T-helper 1 cell treated with Interleukin-12 subunit alpha and Interleukin-12 subunit beta and Interleukin-4 antibody, amounts not matched to agents 30 ng/mL and 1 ng/mL, for 36 hours (primary cell): ENCODE results near the gene DEGS2. TPM values are rescaled to one million over a fixed set of nuclear protein-coding genes. Genes with fewer than 3 reads are reported as not detected.
"Not testable (repeated sequence)": the region's sequence is repeated elsewhere in the genome, so short reads cannot be mapped to it uniquely, and the experiment has no call there.

Experiments used
- intact Hi-C: fragments of 100-400 bp; cut with micrococcal nuclease; formaldehyde crosslinking; loops from one replicate; pipeline ENCODE4 v1.15.1; 2024
- total RNA-seq: library from RNA; stranded (reverse); gene quantifications from 2 replicates; pipeline ENCODE4 v1.2.3, GENCODE V29; 2022

DEGS2 gene
- total RNA-seq, 1 donor from 2014 or later = not detected

DNA sequence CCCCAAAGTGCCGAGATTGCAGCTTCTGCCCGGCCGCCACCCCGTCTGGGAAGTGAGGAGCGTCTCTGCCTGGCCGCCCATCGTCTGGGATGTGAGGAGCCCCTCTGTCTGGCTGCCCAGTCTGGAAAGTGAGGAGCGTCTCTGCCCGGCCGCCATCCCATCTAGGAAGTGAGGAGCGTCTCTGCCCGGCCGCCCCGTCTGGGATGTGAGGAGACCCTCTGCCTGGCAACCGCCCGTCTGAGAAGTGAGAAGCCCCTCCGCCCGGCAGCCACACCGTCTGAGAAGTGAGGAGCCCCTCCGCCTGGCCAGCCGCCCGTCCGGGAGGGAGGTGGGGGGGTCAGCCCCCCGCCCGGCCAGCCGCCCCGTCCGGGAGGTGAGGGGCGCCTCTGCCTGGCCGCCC, 21.2 kb upstream of the DEGS2 start:
- intact Hi-C loops = not testable (repeated sequence)

DNA sequence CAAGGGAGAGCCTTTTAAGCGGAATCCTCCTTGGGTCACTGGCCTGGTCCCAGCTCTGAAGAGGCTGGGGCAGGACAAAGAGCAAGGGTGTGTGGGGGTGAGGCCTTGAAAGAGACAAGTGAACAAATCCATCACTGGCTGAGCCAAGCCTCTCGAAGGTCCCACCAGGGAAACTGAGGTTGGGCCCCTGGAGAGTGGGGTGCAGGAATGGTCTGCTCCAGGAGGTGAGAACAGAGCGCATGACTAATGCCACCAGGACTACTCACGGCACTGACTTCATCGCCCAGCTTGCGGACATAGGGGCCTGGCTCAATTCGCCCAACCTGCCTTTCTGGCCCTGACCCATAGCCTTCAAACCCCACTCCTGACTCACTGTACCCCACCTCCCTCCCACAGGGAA, 19.2 kb upstream of the DEGS2 start:
- intact Hi-C loops = no loop called here

DNA sequence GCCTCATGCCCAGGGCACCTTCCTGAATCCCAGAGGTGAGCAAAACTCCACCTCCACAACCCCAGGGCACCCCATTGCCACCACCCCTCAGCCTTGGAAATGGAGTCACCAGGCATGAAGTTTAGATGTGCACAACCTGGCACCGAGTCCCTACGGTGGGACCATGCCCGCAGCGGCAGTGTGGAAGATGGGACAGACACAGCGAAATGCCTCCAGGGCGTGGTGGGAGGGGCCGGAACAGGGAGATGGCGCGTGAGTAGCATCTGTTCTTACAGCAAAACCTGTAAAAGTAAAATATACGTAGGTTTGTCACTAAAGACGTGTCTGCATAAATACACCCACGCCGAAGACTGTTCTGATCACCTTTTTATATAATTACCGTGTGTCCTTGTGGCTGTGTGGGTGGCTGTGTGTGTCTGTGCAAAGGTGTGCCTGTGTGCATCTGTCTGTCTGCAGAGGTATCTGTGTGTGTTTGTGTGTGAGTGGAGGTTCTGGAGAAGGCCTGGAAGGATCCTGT, 17.4 kb upstream of the DEGS2 start:
- intact Hi-C loops = no loop called here

DNA sequence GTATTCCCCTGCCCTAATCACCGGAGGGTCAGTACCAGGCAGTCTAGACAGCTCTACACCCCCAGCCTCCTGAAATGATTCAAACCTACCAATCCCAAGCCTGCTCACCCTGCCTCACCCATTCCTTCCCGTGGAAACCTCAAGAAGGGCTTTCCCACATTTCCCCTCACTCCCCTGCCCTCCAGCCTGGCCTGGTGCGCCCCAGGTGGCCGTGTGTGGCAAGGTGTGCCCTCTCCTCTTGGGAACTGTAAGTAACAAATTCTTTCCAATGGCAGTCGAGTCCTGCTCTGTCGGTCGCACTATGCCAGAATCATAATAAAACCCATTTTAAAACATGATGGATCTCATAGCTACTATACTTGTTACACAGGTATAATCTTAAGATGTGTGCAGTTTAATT, 13.9 kb upstream of the DEGS2 start:
- intact Hi-C loops = no loop called here

DNA sequence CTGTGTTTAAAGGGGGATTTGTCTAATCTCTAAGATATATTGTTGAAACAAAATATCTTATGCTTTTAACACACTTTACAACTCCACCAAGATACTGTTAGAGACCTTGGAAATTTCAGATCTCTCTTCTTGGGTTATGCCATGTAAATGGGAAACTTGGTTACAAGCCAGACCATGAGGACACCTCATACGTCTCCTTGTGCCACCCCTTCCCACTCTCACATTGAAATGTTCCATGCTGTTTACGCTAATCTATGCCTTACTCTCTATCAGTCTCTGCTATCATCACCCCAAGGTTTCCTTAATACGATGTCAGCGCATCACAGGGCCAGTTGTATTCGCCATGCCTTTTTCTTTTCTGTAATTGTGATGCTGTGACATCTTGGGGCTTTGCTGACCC, 13.4 kb upstream of the DEGS2 start:
- intact Hi-C loops = no loop called here

DNA sequence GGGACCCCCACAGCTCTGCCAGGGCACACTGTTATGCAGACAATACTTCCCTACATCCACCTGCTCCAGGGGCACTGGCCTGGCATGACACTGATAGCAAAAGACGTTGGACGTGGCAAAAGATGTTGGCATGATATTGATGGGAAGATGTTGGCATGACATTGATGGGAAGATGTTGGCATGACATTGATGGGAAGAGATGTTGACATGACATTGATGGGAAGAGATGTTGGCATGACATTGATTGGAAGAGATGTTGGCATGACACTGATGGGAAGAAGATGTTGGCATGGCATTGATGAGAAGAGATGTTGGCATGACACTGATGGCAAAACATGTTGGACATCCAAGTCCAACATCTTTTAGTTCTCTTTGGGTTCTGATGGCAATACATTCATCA, 11.4 kb upstream of the DEGS2 start:
- intact Hi-C loops = no loop called here

DNA sequence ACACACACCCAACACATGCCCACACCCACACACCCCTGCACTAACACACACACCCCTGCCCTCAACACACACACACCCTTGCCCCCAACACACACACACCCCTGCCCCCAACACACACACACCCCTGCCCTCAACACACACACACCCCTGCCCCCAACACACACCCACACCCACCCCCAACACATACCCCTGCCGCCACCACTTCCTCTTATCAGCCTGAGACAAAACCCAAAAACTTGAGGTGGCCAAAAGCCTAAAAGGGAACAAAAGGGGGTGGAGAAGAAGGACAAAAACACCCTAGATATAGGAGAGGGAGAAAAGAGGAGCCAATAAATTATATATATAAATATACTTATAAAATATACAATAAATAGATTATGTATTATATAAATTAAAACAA, 9.1 kb upstream of the DEGS2 start:
- intact Hi-C loops = no loop called here

DNA sequence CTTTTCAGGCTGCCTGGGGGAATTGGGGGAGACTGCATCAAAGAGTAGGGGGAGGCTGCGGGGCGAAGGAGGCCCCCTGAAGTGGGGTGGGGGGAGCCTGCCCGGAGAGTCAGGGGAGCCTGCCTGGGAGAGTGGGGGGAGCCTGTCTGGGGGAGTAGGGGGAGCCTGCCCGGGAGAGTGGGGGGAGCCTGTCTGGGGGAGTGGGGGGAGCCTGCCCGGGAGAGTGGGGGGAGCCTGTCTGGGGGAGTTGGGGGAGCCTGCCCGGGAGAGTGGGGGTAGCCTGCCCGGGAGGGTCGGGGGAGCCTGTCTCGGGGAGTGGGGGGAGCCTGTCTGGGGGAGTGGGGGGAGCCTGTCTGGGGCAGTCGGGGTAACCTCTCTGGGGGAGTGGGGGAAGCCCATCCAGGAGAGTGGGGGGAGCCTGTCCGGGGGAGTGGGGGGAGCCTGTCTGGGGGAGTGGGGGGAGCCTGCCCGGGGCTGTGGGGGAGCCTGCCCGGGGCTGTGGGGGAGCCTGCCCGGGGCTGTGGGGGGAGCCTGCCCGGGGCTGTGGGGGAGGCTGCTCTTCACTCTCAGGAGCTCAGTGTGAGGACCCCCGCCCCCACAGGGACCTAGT, 6.5 kb upstream of the DEGS2 start:
- intact Hi-C loops = no loop called here

DNA sequence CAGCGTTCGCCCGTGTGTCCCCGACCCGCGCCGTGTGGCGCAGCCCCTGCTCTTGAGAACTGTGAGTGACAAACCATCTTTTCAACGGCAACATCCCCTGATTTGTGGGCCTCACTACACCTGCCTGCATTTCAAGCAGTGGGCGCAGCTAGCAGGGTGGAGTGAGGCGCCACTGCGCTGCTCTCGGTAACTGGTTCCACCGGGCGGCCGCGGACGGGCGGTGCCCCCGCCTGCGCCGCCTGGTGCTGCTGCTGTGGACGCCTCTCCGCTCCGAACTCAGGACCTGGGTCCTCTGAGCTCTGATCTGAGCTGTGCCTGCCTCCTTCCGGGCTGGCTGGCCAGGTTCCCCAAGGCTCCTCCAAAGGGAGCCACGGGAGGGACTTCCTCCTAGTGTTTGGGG, 5.9 kb upstream of the DEGS2 start:
- intact Hi-C loops = no loop called here

DNA sequence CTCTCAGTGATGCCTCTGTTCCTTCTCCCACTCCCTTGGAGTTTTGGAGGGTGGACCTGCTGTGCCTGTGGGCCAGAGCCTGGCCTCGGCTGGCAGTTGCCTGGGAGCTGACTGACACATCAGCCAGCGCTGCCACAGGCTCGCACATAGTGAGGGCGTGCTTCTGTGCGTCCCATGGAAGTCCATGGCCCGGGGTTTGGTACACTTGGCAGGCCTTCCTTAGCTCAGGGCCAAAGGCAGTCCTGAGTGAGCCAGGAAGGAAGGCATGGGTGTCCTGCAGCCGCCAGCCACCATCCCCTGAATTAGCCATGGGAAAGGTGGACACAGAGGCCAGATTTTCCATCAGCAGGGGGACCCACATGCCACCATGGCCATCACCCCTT, 1.1 kb upstream of the DEGS2 start:
- intact Hi-C loops = no loop called here

DNA sequence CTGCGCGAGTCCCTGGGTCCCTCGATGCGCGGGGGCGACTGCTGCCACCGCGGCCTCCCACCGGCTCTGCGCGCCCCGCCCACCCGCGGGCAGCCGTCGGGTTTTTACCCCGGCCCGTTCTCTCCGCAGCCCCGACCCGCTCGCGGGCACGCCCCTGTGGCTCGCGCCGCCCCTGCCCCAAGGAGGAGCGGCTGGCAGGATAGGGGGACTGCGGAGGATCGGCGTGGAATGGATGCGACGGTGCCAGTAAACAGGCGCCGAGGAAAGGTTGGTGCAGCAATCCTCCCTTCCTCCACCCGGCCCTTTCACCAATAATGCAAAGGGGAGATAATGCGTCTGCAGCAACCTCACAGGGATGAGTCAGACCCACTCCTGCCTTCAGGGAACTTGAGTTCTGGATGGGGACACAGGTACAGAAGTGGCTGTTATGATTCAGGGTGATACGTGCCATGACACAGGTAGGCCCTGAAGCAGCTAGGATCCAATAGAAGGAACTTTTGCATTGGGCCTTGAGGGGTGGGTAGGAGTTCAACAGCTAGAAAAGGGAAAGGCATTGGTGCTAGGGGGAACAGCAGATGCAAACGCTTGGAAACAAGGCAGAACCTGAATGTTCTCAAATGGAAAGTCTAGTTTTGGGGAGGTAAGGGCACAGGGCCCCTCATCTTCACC, 554 bp upstream of the DEGS2 start:
- intact Hi-C loops = loop anchor here (1.0 to 2.0 kb wide), 2 partner anchors 33 to 55 kb away; no protein-coding TSS in a partner anchor

DNA sequence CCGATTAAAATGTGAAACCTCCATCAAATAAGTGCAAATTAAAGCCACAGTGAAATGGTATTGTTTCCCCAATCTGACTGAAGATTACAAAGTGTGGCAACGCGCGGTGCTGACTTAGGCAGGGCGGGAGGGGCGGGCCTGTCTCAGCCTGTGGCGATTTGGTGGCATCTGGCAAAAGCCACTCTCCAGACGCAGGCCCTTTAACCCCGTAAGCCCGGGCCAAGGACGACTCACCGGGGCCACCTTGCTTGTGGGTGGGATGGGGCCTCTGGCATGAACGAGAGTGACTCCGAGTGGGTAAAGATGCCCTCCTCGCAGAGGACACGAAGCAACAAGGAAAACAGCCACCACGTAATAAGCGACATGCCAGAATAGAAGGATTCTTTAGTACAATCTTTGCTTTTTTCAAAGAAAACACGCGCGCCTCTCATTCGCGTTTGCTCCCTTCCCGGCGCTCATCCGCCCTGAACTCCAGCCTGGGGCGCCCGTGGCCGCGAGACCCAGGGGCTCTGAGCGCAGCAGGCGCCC, 815 bp downstream of the DEGS2 start:
- intact Hi-C loops = loop anchor here (1.0 to 2.0 kb wide), 2 partner anchors 35 to 56 kb away; no protein-coding TSS in a partner anchor

DNA sequence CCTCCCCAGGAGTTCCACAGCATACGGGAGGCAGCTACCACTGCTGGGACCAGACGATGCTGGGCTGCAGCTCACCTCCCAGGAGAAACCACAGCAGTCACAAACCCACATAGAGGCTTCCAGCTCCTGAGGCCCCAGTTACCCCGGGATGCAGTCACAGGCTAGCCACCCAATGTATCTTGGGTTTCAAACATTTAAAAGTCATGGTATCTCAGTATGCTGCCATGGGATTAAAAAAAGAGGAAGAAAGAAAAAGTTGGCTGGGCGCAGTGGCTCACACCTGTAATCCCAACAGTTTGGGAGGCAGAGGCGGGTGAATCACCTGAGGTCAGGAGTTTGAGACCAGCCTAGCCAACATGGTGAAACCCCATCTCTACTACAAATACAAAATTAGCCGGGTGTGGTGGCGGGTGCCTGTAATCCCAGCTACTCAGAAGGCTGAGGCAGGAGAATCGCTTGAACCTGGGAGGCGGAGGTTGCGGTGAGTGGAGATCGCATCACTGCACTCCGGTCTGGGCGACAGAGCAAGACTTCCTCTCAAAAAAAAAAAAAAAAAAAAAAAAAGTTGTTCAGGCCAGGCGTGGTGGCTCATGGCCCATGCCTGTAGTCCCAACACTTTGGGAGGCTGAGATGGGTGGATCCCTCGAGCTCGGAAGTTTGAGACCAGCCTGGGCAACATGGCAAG, 1.8 kb downstream of the DEGS2 start:
- intact Hi-C loops = loop anchor here (2.0 kb wide), 1 partner anchor 57 kb away; no protein-coding TSS in a partner anchor

DNA sequence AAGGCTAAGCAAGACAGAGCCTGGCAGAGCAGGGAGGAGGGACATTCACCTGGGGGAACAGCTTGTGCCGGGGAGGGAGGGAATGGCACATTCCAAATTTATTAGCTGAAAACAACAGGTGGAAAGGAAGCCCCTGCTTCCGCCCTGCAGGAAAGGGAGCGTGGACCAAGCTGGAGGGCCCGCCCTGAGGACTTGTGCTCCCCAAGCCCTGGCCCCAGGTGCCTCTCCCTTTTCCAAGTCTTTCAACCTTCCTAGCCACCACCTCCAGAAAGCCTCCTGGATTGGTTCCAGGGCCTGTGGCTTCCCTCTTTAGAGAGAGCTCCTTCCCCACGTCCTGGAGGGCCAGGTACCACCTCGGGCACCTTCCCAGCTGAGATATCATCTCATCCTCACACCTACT, 2.7 kb downstream of the DEGS2 start:
- intact Hi-C loops = no loop called here

DNA sequence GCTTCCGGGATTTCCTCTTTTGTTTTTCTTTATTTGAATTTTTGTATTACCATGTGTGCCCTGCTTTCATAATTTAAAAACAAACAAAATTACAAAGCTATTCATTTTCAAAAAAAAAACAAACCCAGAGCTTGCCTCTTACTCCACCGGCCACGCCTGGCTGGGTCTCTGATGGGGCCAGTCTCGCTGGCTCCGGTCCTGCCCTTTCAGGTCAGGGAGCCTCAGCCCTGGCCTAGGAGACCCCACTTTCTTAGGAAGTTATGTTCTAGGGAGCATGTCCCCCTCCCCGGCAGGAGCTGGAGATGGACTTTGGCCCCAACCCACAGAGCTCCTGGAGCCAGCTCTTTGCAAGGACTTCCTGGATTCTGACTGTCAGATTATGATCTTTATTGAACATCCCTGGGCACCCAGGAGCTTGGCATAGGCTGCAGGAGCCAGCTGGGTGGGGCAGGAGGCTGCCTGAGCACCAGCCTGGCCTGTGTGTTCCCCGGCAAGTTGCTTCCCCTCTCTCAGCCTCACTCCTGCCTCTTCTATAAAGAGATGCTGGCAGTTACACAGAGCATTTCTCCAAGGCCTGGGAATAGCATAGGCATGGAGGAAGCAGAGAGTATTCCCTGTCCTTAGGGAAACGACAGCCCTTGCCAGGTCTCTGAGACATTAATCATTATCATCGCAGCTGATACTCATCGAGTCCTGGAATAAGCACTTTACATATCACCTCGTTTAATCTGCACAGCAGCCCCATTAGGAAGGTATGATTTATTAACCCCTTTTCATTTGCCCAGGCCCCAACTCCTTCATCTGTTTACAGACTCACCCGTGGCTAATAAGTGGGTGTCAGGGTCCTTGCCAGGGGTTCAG, 3.5 kb downstream of the DEGS2 start:
- intact Hi-C loops = loop anchor here (1.0 kb wide), 1 partner anchor 174 kb away; no protein-coding TSS in a partner anchor

DNA sequence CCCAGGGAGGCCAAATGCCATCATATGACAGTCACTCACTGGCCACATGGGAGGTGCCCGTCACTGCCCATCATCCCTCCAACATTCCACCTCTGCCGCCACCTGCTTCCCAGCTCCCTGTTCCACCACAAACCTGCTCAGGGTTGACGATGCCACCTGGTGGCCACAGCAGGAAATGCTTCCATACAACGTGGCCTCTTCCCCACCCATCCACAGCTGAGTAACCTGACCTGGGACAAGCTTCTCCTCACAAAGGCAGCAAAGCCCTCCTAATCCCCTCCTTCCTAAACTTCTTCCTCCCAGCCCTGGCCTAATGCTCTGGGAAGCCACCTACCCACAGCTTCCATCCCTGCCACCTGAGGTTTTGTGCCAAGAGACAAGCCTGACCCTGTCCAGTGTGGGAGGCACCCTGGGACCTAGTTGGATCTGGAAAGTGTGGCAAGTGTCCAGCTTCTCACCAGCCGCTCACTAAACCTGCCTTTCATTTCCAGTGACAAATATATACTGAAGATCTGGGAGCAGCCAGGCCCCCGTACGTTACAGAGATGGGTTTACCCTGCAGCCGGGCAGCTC, 4.3 kb downstream of the DEGS2 start:
- intact Hi-C loops = loop anchor here (1.0 kb wide), 1 partner anchor 173 kb away; no protein-coding TSS in a partner anchor

DNA sequence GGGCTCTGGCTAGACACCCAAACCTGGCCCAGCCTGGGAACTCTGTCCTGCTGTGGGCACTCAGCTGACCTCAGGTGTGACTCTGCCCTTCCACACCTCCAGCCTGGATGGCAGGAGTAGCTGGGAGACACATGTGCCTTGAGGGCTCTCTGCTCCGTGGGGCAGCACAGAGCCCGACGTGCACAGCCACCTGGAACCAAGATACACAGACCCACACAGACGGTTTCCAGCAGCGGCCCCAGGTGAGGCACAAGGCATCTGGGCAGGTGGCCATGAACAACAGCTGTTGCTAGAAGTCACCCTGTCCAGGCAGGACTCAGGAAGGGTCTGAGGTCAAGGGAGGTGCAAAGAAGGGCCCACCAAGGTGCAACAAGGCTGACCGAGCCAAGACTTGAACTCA, 5.9 kb downstream of the DEGS2 start:
- intact Hi-C loops = no loop called here

DNA sequence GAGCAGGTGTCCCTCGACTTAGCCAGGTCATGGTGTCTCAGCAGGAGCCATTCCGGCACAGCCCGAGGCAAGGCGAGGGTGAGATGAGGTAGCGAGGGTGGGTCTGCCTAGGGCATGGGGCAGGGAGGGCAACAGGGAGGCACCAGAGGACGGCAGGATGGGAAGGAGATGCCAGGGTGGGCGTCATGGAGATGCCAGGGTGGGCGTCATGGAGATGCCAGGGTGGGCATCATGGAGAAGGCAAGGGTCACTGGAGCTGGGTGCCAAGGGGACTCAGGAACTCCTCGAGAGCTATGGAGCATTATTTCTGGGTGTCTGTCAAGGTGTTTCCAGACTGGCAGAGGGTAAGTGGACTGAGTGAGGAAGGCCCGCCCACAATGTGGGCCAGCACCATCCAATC, 7.4 kb downstream of the DEGS2 start:
- intact Hi-C loops = no loop called here

DNA sequence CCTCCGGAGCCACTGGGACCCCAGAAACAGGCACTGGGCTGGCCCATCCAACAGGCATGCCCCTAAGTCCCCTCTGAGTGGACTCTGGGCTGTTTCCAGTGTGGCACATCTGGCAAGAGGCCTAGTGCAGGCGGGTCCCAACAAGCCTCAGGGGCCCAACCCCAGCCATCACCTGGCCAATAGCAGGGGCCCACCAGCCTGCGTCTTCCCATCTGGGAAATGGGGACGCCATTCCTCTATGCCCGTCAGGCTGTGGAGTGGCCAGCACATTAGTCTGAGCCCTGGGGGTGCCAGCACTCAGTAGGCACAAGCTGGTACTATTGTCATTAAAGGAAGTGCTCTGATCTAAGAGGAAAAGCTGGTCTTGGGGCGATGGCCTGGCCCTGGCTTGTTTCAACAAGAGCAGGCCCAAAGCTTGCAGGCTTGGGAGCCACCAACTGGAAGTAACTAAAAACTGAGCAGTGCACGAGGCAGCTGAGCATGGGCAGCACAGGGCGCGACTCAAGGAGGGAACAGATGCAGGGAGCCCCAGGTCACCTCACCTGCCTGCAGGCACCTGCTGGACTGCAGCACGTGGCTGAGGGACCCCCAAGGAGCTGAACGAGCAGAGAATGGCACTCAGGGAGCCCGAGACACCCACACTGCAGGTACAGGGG, 8.4 kb downstream of the DEGS2 start:
- intact Hi-C loops = no loop called here
